Activated T-helper 17 cell treated with anti-CD3 and anti-CD28 coated beads, Interleukin-2, amount 50 U/mL, for 72 hours (primary cell): ENCODE measurements around the gene NKAIN4. TPM values are rescaled to one million over a fixed set of nuclear protein-coding genes. Genes with fewer than 3 reads are reported as not detected.

Source experiments
- ATAC-seq: fragments of 150-1000 bp; cut with Tn5 transposase; replicated peaks from 2 replicates; pipeline ENCODE4 v1.10.0; 2021; ENCODE audit warnings: mild to moderate bottlenecking, moderate library complexity
- H3K27ac Mint-ChIP-seq: one replicate; pipeline ENCODE4 v1.8.0; 2022; ENCODE audit warnings: mixed read lengths
- H3K27me3 Mint-ChIP-seq: one replicate; pipeline ENCODE4 v1.8.0; 2022; ENCODE audit warnings: mixed read lengths
- H3K36me3 Mint-ChIP-seq: one replicate; pipeline ENCODE4 v1.8.0; 2022; ENCODE audit warnings: low read depth, mild to moderate bottlenecking, mixed read lengths
- H3K4me1 Mint-ChIP-seq: one replicate; pipeline ENCODE4 v1.8.0; 2022; ENCODE audit warnings: mixed read lengths
- H3K4me3 Mint-ChIP-seq: one replicate; pipeline ENCODE4 v1.8.0; 2022; ENCODE audit warnings: mild to moderate bottlenecking, mixed read lengths
- H3K9me3 Mint-ChIP-seq: one replicate; pipeline ENCODE4 v1.8.0; 2022; ENCODE audit warnings: mixed read lengths
- total RNA-seq, 2 donors: library from RNA; stranded (reverse); gene quantifications; one replicate each; pipeline ENCODE4 v1.2.3, GENCODE V29; 2022

Gene NKAIN4
- total RNA-seq = not detected

DNA sequence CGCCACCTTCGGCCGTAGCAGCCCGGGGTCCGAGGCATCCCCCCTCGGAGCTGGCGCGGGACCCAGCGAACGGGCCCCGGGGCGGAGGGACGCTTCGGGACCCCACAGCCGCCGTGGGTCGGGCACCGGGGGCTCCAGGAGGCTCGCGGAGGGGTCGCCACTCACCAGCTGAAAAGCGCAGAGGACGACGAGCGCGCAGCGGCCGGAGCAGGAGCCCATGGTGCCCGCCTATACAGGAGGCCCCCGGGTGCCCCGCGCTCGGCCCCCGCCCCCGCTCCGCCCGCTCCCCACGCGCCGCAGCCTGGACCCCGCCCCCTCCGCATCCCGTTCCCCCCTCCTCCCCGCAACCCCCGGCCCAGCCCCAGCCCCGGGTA lies at the start of gene NKAIN4:
TSS of gene NKAIN4 (minus strand) at position 232 of the 374 bp plus-strand sequence. CDS start at position 219, 13 bp downstream.
- Mint-ChIP-seq H3K27ac (no peak within 1 kb of the TSS), H3K27me3 (peaks cover 37% of the 10 kb centered on the region), H3K4me3 (no peak within 1 kb of the TSS), H3K9me3 (no peaks in the 10 kb centered on the region), H3K36me3 (no peaks in the 10 kb centered on the region), H3K4me1 (peaks cover 6% of the 10 kb centered on the region)
- no peak for ATAC-seq

- Mint-ChIP-seq H3K27ac (no peak overlapping the region), H3K4me3 (no peak overlapping the region), H3K36me3 (no peaks in the 10 kb centered on the region), H3K4me1 (no peaks in the 10 kb centered on the region), H3K27me3 (peaks cover 11% of the 10 kb centered on the region), H3K9me3 (peaks cover 5% of the 10 kb centered on the region)
- no peak for ATAC-seq
Measured at GRCh38 chr20:63303095-63303666, 48.9 kb upstream of the NKAIN4 start.

GRCh38 chr20:63301671-63302070 lies 47.4 kb upstream of the NKAIN4 start:
- ATAC-seq = no peak
- Mint-ChIP-seq H3K4me1 (no peaks in the 10 kb centered on the region), H3K27ac (no peak overlapping the region)

GRCh38 chr20:63298731-63299312 lies 44.6 kb upstream of the NKAIN4 start:
- H3K27me3 Mint-ChIP-seq = peaks cover 11% of the 10 kb centered on the region
- H3K27ac Mint-ChIP-seq = no peak overlapping the region
- H3K4me1 Mint-ChIP-seq = no peaks in the 10 kb centered on the region
- H3K36me3 Mint-ChIP-seq = no peaks in the 10 kb centered on the region
- peaks cover 5% of the 10 kb centered on the region for H3K9me3 Mint-ChIP-seq
- no peak for ATAC-seq
- no peak overlapping the region for H3K4me3 Mint-ChIP-seq

More at GRCh38 chr20:63301671-63302070, 47.4 kb upstream of the NKAIN4 start:
- Mint-ChIP-seq H3K36me3 (no peaks in the 10 kb centered on the region), H3K9me3 (peaks cover 5% of the 10 kb centered on the region), H3K4me3 (no peak overlapping the region), H3K27me3 (peaks cover 11% of the 10 kb centered on the region)

GRCh38 chr20:63297796-63298572 lies 43.7 kb upstream of the NKAIN4 start:
- ATAC-seq = no peak
- Mint-ChIP-seq H3K9me3 (peaks cover 5% of the 10 kb centered on the region), H3K4me1 (no peaks in the 10 kb centered on the region), H3K36me3 (no peaks in the 10 kb centered on the region), H3K27me3 (peaks cover 11% of the 10 kb centered on the region), H3K4me3 (no peak overlapping the region), H3K27ac (no peak overlapping the region)

DNA sequence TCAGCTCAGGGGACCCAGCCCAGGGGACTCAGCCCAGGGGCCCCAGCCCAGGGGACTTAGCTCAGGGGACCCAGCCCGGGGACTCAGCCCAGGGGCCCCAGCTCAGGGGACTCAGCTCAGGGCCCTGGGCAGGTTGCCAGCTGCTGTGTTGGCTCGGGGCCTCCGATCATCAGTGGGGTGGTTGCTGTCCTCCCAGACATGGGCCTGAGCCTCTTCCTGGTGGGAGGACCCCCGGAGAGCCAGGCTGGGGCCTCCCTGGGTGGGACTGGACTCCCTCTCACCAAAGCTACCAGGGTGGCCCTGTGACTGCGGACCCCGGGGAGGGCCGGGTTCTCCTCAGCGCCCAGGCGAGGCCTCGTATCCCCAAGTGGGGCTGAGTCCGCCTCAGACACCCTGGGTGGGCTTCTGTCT lies 43.1 kb upstream of the NKAIN4 start:
- Mint-ChIP-seq H3K27me3 (peaks cover 6% of the 10 kb centered on the region), H3K4me1 (no peaks in the 10 kb centered on the region), H3K4me3 (no peak overlapping the region), H3K9me3 (no peaks in the 10 kb centered on the region), H3K27ac (no peak overlapping the region), H3K36me3 (no peaks in the 10 kb centered on the region)
- no peak for ATAC-seq

DNA sequence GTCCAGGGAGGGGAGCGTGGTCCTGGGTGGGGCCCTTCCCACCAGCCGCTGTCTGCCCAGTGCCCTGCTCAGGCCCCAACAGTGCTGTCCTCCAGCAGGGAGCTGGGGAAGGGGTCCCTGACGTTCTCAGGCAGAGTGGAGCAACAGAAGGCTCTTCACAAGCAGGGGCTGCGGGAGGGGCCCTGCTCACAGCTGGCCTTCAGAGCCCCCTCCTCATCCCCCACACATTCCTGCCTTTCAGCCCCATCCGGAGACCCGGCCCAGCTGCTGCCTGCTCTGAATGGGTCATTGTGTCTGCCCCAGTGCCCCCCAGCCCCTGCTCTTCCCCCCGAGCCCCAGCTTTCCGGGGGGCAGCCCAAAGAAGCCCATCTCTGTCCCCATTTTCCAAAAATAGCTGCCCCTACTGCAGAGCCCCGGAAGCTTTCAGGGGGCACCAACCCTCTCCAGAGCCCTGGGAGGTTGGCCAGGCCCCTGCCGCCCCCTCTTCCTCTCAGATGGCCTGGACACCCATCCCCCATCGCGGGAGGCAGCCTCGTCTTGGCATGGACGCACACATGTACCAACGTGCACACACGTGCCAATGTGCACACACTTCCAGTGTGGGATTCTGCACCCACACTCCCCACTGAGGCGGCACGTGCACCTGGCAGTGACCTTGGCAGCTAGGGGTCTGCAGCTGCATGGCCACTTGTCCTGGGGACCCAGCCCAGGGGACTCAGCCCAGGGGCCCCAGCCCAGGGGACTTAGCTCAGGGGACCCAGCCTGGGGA lies 42.5 kb upstream of the NKAIN4 start:
- no peak for ATAC-seq
- Mint-ChIP-seq H3K9me3 (no peaks in the 10 kb centered on the region), H3K4me1 (no peaks in the 10 kb centered on the region), H3K36me3 (no peaks in the 10 kb centered on the region), H3K4me3 (no peak overlapping the region), H3K27me3 (peaks cover 6% of the 10 kb centered on the region), H3K27ac (no peak overlapping the region)

GRCh38 chr20:63295846-63296245 lies 41.6 kb upstream of the NKAIN4 start:
- no peak for ATAC-seq
- Mint-ChIP-seq H3K4me1 (no peaks in the 10 kb centered on the region), H3K27me3 (peaks cover 3% of the 10 kb centered on the region), H3K27ac (no peak overlapping the region), H3K9me3 (no peaks in the 10 kb centered on the region), H3K4me3 (no peak overlapping the region), H3K36me3 (no peaks in the 10 kb centered on the region)

DNA sequence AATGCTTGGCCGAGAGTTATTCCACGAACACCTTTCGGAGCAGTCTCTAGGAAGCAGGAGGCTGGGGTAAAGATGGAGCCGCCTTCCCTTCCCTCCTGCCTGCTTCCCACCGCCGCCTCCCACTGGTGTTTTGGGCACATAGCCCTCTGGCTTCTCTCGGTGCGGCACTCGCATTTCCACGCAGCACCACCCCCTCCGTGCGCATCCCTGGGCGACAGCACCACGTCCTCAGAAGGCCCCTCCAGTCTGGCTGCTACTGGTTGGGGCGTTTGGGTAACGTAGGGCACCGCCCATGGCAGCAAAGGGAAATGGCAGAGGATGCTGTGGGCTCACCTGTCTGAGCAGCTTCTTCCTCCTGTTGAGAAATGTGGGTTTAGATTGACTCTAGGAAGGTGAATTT lies 41.2 kb upstream of the NKAIN4 start:
- ATAC-seq = no peak
- no peaks in the 10 kb centered on the region for H3K9me3 Mint-ChIP-seq

GRCh38 chr20:63295018-63295417 lies 40.8 kb upstream of the NKAIN4 start:
- H3K9me3 Mint-ChIP-seq = no peaks in the 10 kb centered on the region
- no peak for ATAC-seq
- H3K36me3 Mint-ChIP-seq = no peaks in the 10 kb centered on the region
- H3K4me1 Mint-ChIP-seq = no peaks in the 10 kb centered on the region
- H3K27me3 Mint-ChIP-seq = peaks cover 3% of the 10 kb centered on the region
- H3K4me3 Mint-ChIP-seq = no peak overlapping the region
- no peak overlapping the region for H3K27ac Mint-ChIP-seq

More for the DNA sequence above, 41.2 kb upstream of the NKAIN4 start:
- H3K4me3 Mint-ChIP-seq = no peak overlapping the region
- H3K27ac Mint-ChIP-seq = no peak overlapping the region
- no peaks in the 10 kb centered on the region for H3K4me1 Mint-ChIP-seq
- H3K36me3 Mint-ChIP-seq = no peaks in the 10 kb centered on the region
- peaks cover 3% of the 10 kb centered on the region for H3K27me3 Mint-ChIP-seq

DNA sequence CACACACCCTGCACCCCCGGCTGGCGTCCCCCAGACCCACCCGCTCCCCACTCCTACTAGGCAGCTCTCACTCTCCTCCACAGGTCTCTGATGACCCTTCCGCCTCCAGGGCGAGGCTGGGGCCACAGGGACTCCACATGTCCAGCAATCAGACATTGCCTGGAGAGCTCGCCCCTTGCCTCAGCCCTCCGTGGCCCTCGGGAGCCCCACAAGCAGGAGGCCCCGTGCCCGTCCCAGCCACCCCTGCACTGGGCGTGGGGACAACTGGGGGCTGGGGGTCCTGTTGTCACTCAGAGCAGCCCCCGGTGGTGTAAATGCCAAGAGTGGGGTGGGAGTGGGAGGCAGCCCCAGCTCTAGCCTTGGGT lies 40.3 kb upstream of the NKAIN4 start:
- Mint-ChIP-seq H3K4me1 (no peaks in the 10 kb centered on the region), H3K36me3 (no peaks in the 10 kb centered on the region), H3K27ac (no peak overlapping the region), H3K4me3 (no peak overlapping the region), H3K27me3 (peaks cover 3% of the 10 kb centered on the region), H3K9me3 (no peaks in the 10 kb centered on the region)
- no peak for ATAC-seq

DNA sequence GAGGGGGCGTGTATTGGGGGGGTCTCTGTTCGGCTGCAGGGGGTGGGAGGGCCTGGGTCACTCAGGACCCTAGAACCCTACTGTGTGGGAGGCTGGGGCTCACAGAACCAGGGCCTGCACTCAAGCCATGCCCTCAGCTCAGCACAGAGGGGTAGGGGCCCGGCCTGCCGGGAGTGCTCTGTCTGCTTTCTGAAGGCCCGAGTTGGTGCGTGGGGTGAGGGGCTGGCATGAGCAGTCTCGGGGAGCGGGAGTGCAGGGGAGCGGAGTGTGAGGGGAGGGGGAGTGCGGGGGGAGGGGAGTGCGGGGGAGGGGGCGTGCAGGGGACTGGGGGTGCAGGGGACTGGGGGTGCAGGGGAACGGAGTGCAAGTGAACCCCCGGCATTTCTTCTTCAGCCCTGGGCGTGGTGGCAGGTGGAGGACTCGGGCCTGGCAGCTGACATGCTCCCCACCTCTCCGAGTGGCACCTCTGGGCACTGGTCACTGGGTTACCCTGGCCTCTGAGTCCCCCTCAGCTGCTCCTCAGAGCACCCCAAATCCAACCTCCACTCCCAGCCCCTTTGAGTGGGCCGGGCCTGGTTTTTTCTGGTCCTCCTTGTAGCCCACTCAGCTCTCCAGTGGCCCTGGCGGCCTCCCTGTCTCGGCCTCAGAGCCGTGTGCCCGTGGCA lies 39.7 kb upstream of the NKAIN4 start:
- Mint-ChIP-seq H3K27me3 (peaks cover 1% of the 10 kb centered on the region), H3K4me3 (no peak overlapping the region), H3K27ac (no peak overlapping the region), H3K36me3 (peaks cover under 1% of the 10 kb centered on the region), H3K4me1 (no peaks in the 10 kb centered on the region), H3K9me3 (no peaks in the 10 kb centered on the region)
- no peak for ATAC-seq

GRCh38 chr20:63293456-63293855 lies 39.2 kb upstream of the NKAIN4 start:
- H3K27me3 Mint-ChIP-seq = no peaks in the 10 kb centered on the region
- no peak for ATAC-seq

GRCh38 chr20:63292904-63293303 lies 38.6 kb upstream of the NKAIN4 start, which contains the start of gene COL20A1:
Gene COL20A1, plus strand, starts transcription at chr20:63293186. Its CDS starts 1,922 bp downstream, at chr20:63295108.
- H3K36me3 Mint-ChIP-seq = peaks cover 11% of the 10 kb centered on the region
- no peak for ATAC-seq
- H3K4me3 Mint-ChIP-seq = no peak within 1 kb of the TSS
- H3K9me3 Mint-ChIP-seq = no peaks in the 10 kb centered on the region
- H3K4me1 Mint-ChIP-seq = no peaks in the 10 kb centered on the region
- H3K27me3 Mint-ChIP-seq = no peaks in the 10 kb centered on the region
- no peak within 1 kb of the TSS for H3K27ac Mint-ChIP-seq

More at GRCh38 chr20:63293456-63293855, 39.2 kb upstream of the NKAIN4 start:
- Mint-ChIP-seq H3K36me3 (peaks cover 6% of the 10 kb centered on the region), H3K4me3 (no peak overlapping the region), H3K4me1 (no peaks in the 10 kb centered on the region), H3K9me3 (no peaks in the 10 kb centered on the region), H3K27ac (no peak overlapping the region)
